ENCODE data around the gene HOXD3. TPM values are rescaled to one million over a fixed set of nuclear protein-coding genes. Genes with fewer than 3 reads are reported as not detected.

Gene HOXD3
- total RNA-seq, 3 donors from 2014 or later (not counting 1 experiment from before 2014, with no cell fraction given) = not detected

- DNase-seq (no peak), ATAC-seq (no peak)
- intact Hi-C loops (cut with micrococcal nuclease) = no loop called here
- Histone ChIP-seq H3K4me1 (ENCODE audit: control insufficient read depth, insufficient read depth, low read length) (peaks cover 4% of the 10 kb centered on the region), H3K27me3 (ENCODE audit: control insufficient read depth, insufficient read depth, low read length) (peaks cover 70% of the 10 kb centered on the region), H3K27ac (ENCODE audit: low read length) (no peak within 1 kb of the TSS), H3K9me3 (ENCODE audit: control insufficient read depth, insufficient read depth, low read length) (no peaks in the 10 kb centered on the region), H3K36me3 (ENCODE audit: control insufficient read depth, insufficient read depth, low read length) (no peaks in the 10 kb centered on the region), H3K4me3 (ENCODE audit: low read length) (no peak within 1 kb of the TSS)
- no peaks in the 10 kb centered on the region for H3K36me3 Mint-ChIP-seq
- H3K27ac Mint-ChIP-seq = no peak within 1 kb of the TSS
- 7% methylated on average over 50 of the region's 55 CpGs for WGBS (ENCODE audit: insufficient coverage)
- TF ChIP-seq CTCF (IDR thresholded peaks at IDR 0.05) = no peak
- no peak within 1 kb of the TSS for H3K4me3 Mint-ChIP-seq
- no peaks in the 10 kb centered on the region for H3K9me3 Mint-ChIP-seq
- H3K4me1 Mint-ChIP-seq = peaks cover 0 to 6% of the 10 kb centered on the region in 2 donors
- peaks cover 62 to 69% of the 10 kb centered on the region in 2 donors for H3K27me3 Mint-ChIP-seq (ENCODE audit: low read depth in 2 of 2)
Measured at GRCh38 chr2:176151442-176152287, 5.4 kb upstream of the HOXD3 start, which contains the start of gene HOXD4. TSS of gene HOXD4 (plus strand) at chr2:176151550. CDS start at chr2:176151634, 84 bp downstream.

- DNase-seq (no peak), ATAC-seq (no peak)
- no peaks in the 10 kb centered on the region for H3K36me3 Mint-ChIP-seq
- Histone ChIP-seq H3K4me1 (ENCODE audit: control insufficient read depth, insufficient read depth, low read length) (peaks cover 4% of the 10 kb centered on the region), H3K9me3 (ENCODE audit: control insufficient read depth, insufficient read depth, low read length) (no peaks in the 10 kb centered on the region), H3K27ac (ENCODE audit: low read length) (no peak overlapping the region), H3K36me3 (ENCODE audit: control insufficient read depth, insufficient read depth, low read length) (no peaks in the 10 kb centered on the region), H3K27me3 (ENCODE audit: control insufficient read depth, insufficient read depth, low read length) (peaks cover 68% of the 10 kb centered on the region), H3K4me3 (ENCODE audit: low read length) (no peak overlapping the region)
- intact Hi-C loops (cut with micrococcal nuclease) = no loop called here
- peaks cover 0 to 9% of the 10 kb centered on the region in 2 donors for H3K4me1 Mint-ChIP-seq
- no peaks in the 10 kb centered on the region for H3K9me3 Mint-ChIP-seq
- no peak overlapping the region for H3K4me3 Mint-ChIP-seq
- 12% methylated on average over 47 of the region's 48 CpGs for WGBS (ENCODE audit: insufficient coverage)
- TF ChIP-seq CTCF (IDR thresholded peaks at IDR 0.05) = no peak
- H3K27me3 Mint-ChIP-seq (ENCODE audit: low read depth in 2 of 2) = peaks cover 62 to 67% of the 10 kb centered on the region in 2 donors
- H3K27ac Mint-ChIP-seq = no peak overlapping the region
Measured at GRCh38 chr2:176152350-176153181, 4.5 kb upstream of the HOXD3 start.

- peaks cover 60% of the 10 kb centered on the region for H3K27me3 ChIP-seq (ENCODE audit: control insufficient read depth, insufficient read depth, low read length)
Measured at GRCh38 chr2:176154576-176155252, 2.4 kb upstream of the HOXD3 start.

More at GRCh38 chr2:176154576-176155252, 2.4 kb upstream of the HOXD3 start:
- Mint-ChIP-seq H3K27ac (no peak overlapping the region), H3K36me3 (no peaks in the 10 kb centered on the region), H3K27me3 (ENCODE audit: low read depth in 2 of 2) (peaks cover 55 to 66% of the 10 kb centered on the region in 2 donors), H3K4me1 (peaks cover 0 to 11% of the 10 kb centered on the region in 2 donors), H3K9me3 (no peaks in the 10 kb centered on the region), H3K4me3 (no peak overlapping the region)
- no peak for TF ChIP-seq CTCF (IDR thresholded peaks at IDR 0.05)
- Histone ChIP-seq H3K27ac (ENCODE audit: low read length) (no peak overlapping the region), H3K36me3 (ENCODE audit: control insufficient read depth, insufficient read depth, low read length) (no peaks in the 10 kb centered on the region), H3K4me3 (ENCODE audit: low read length) (no peak overlapping the region), H3K4me1 (ENCODE audit: control insufficient read depth, insufficient read depth, low read length) (peaks cover 4% of the 10 kb centered on the region), H3K9me3 (ENCODE audit: control insufficient read depth, insufficient read depth, low read length) (no peaks in the 10 kb centered on the region)
- ATAC-seq = no peak
- 38% methylated on average over 10 of the region's 11 CpGs for WGBS (ENCODE audit: insufficient coverage)
- intact Hi-C loops (cut with micrococcal nuclease) = no loop called here
- DNase-seq = no peak
